ENCODE data around the gene PSMA6.

The PSMA6 gene

GRCh38 chr14:35362450-35362849 is 70.3 kb downstream of the PSMA6 start:
- H3K27ac ChIP-seq (ENCODE audit: extremely low read depth, low read depth, low read length) = no peak overlapping the region
- ChIA-PET CTCF (no interaction called here), POLR2A (no interaction called here)
- H3K36me3 ChIP-seq (ENCODE audit: control insufficient read depth in 2 of 2, insufficient read depth in 1 of 2, low read length in 2 of 2) = no peaks in the 10 kb centered on the region
- TF ChIP-seq, protein P1, sequence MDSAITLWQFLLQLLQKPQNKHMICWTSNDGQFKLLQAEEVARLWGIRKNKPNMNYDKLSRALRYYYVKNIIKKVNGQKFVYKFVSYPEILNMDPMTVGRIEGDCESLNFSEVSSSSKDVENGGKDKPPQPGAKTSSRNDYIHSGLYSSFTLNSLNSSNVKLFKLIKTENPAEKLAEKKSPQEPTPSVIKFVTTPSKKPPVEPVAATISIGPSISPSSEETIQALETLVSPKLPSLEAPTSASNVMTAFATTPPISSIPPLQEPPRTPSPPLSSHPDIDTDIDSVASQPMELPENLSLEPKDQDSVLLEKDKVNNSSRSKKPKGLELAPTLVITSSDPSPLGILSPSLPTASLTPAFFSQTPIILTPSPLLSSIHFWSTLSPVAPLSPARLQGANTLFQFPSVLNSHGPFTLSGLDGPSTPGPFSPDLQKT (IDR thresholded peaks at IDR 0.05; ENCODE audit: borderline replicate concordance, low read depth, low read length) = no peak
- H3K4me3 ChIP-seq (ENCODE audit: low read depth, low read length) = no peak overlapping the region
- no peaks in the 10 kb centered on the region for H3K4me1 ChIP-seq (ENCODE audit: control insufficient read depth, insufficient read depth, low read length)
- no peaks in the 10 kb centered on the region for H3K9me3 ChIP-seq (ENCODE audit: control insufficient read depth, insufficient read depth, low read depth, low read length)

- Histone ChIP-seq H3K36me3 (ENCODE audit: control insufficient read depth in 2 of 2, insufficient read depth in 1 of 2, low read length in 2 of 2) (no peaks in the 10 kb centered on the region), H3K27ac (ENCODE audit: extremely low read depth, low read depth, low read length) (no peak overlapping the region), H3K9me3 (ENCODE audit: control insufficient read depth, insufficient read depth, low read depth, low read length) (no peaks in the 10 kb centered on the region), H3K4me1 (ENCODE audit: control insufficient read depth, insufficient read depth, low read length) (no peaks in the 10 kb centered on the region), H3K4me3 (ENCODE audit: low read depth, low read length) (no peak overlapping the region)
- TF ChIP-seq ZNF792 (tag by site-specific recombination; IDR thresholded peaks at IDR 0.05) (no peak), ZSCAN4 (tag by site-specific recombination; IDR thresholded peaks at IDR 0.05) (peak; percentile 85)
- ChIA-PET CTCF (no interaction called here), POLR2A (no interaction called here)
Measured at GRCh38 chr14:35362911-35363374, 70.8 kb downstream of the PSMA6 start.

DNA sequence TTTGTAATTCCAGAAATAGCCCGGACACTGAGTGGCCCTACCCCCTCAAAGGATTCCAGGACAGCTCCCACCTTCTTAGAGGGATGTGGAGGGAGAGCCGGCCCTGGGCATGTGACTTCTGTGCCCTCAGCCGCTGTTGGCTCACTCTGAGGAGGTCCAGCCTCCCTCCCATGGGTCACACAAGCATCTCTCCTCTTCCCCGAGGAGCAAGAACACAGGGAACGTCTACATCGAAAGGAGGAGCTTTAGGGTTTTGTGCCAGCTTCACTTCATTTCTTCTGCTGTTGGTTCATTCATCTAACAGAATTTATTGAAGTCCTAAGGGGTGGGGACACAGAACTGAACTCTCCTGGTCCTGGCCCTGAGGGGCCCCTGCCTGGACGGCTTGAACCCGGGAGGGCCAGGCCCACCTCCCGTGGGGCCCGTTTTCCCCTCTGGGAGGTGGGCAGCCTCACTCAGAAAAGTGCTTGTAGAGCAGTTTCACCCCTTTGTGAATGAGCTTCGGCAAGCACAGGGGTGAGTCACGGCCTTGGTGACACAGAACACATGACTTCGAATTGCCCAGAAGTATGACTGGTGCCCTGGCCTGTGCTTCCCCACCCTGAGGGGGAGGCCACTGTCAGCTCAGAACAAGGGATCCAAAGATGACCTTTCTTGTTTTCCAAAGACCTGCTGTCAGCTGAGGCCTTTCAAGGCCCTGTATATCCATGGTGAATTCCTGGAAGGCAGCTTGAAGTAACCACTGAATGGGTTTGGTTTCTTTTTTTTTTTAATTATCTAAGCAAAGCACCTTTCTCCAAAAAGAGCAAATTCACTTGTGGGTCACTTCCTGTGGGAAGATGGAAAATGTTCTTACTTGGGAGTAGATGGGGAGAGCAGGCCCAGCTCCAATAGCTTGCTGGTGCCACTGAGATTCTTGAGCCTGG is 73.2 kb downstream of the PSMA6 start:
- no peak overlapping the region for H3K4me3 ChIP-seq (ENCODE audit: low read depth, low read length)
- H3K36me3 ChIP-seq (ENCODE audit: control insufficient read depth in 2 of 2, insufficient read depth in 1 of 2, low read length in 2 of 2) = no peaks in the 10 kb centered on the region
- H3K4me1 ChIP-seq (ENCODE audit: control insufficient read depth, insufficient read depth, low read length) = no peaks in the 10 kb centered on the region
- ChIA-PET POLR2A (interaction anchor here (1.0 kb wide), 1 partner anchor 38 kb away, joined by 3 read pairs; no protein-coding TSS in a partner anchor), CTCF (interaction anchor here (0.6 to 0.7 kb wide), 2 partner anchors 12 to 101 kb away, joined by 3 to 4 read pairs; no protein-coding TSS in a partner anchor)
- no peaks in the 10 kb centered on the region for H3K9me3 ChIP-seq (ENCODE audit: control insufficient read depth, insufficient read depth, low read depth, low read length)
- TF ChIP-seq ZNF600 (tag by site-specific recombination; IDR thresholded peaks at IDR 0.05) (no peak), GLIS1 (tag by site-specific recombination; IDR thresholded peaks at IDR 0.05) (peak; percentile 63)
- no peak overlapping the region for H3K27ac ChIP-seq (ENCODE audit: extremely low read depth, low read depth, low read length)

- TF ChIP-seq, protein P2, sequence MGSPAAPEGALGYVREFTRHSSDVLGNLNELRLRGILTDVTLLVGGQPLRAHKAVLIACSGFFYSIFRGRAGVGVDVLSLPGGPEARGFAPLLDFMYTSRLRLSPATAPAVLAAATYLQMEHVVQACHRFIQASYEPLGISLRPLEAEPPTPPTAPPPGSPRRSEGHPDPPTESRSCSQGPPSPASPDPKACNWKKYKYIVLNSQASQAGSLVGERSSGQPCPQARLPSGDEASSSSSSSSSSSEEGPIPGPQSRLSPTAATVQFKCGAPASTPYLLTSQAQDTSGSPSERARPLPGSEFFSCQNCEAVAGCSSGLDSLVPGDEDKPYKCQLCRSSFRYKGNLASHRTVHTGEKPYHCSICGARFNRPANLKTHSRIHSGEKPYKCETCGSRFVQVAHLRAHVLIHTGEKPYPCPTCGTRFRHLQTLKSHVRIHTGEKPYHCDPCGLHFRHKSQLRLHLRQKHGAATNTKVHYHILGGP (tag by site-specific recombination; IDR thresholded peaks at IDR 0.05) = no peak
- TF ChIP-seq ZBTB7A (tag by site-specific recombination; IDR thresholded peaks at IDR 0.05; ENCODE audit: low read depth) = no peak
- Histone ChIP-seq H3K36me3 (ENCODE audit: control insufficient read depth in 2 of 2, insufficient read depth in 1 of 2, low read length in 2 of 2) (no peaks in the 10 kb centered on the region), H3K4me1 (ENCODE audit: control insufficient read depth, insufficient read depth, low read length) (no peaks in the 10 kb centered on the region), H3K9me3 (ENCODE audit: control insufficient read depth, insufficient read depth, low read depth, low read length) (no peaks in the 10 kb centered on the region), H3K4me3 (ENCODE audit: low read depth, low read length) (no peak overlapping the region), H3K27ac (ENCODE audit: extremely low read depth, low read depth, low read length) (no peak overlapping the region)
- ChIA-PET POLR2A (interaction anchor here (1.0 kb wide), 1 partner anchor 38 kb away, joined by 3 read pairs; no protein-coding TSS in a partner anchor), CTCF (no interaction called here)
Measured at GRCh38 chr14:35366056-35366451, 73.9 kb downstream of the PSMA6 start.

DNA sequence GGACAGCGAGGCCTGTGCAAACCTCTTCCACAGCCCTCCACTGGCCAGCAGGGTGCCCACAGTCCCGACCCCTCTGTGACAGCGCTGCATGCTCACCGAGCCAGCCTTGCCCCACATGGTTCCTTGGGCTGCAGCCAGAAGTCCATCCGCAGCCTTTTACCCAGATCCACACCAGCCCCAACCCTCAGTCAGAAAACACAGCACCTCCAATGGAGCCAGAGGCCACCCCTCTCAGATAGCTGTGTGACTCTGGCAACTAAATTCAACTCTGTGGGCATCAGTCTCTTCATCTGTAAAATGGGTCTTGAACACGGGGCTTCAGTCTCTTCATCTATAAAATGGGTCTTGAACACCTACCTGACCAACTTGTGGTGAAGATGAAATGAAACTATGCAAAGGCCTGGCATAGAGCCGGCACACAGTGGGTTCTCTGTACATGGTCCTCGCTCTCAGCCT is 74.4 kb downstream of the PSMA6 start:
- Histone ChIP-seq H3K36me3 (ENCODE audit: control insufficient read depth in 2 of 2, insufficient read depth in 1 of 2, low read length in 2 of 2) (no peaks in the 10 kb centered on the region), H3K4me3 (ENCODE audit: low read depth, low read length) (no peak overlapping the region), H3K4me1 (ENCODE audit: control insufficient read depth, insufficient read depth, low read length) (no peaks in the 10 kb centered on the region), H3K9me3 (ENCODE audit: control insufficient read depth, insufficient read depth, low read depth, low read length) (no peaks in the 10 kb centered on the region), H3K27ac (ENCODE audit: extremely low read depth, low read depth, low read length) (no peak overlapping the region)
- POLR2A ChIA-PET = no interaction called here
- TF ChIP-seq GFI1B (tag by site-specific recombination; IDR thresholded peaks at IDR 0.05) (no peak), ZNF121 (tag by site-specific recombination; IDR thresholded peaks at IDR 0.05) (no peak), ZNF548 (tag by site-specific recombination; IDR thresholded peaks at IDR 0.05) (no peak)
- CTCF ChIA-PET = no interaction called here
